Stimulated activated CD4-positive, alpha-beta T cell treated with anti-CD3 and anti-CD28 coated beads, Interleukin-4, amount 100 ng/mL, for 4 hours (primary cell): ENCODE results near the gene SYNE2.
"Not testable (repeated sequence)": the region's sequence is repeated elsewhere in the genome, so short reads cannot be mapped to it uniquely, and the experiment has no call there.

Experiments
- DNase-seq, 2 experiments: peaks; one replicate each; pipeline ENCODE4 v3.0.0-alpha.2; 2020

Gene SYNE2

GRCh38 chr14:64035143-64035542 is 182.3 kb downstream of the SYNE2 start:
- no peak for DNase-seq

GRCh38 chr14:64037869-64038745 is 185.3 kb downstream of the SYNE2 start:
- DNase-seq, result not testable (repeated sequence)

GRCh38 chr14:64038841-64039542 is 186.2 kb downstream of the SYNE2 start:
- DNase-seq, result no peak

- DNase-seq, result no peak
Observed at GRCh38 chr14:64040044-64040443, 187.2 kb downstream of the SYNE2 start.

GRCh38 chr14:64043296-64043695 is 190.5 kb downstream of the SYNE2 start:
- DNase-seq, result not testable (repeated sequence)

GRCh38 chr14:64045091-64045490 is 192.3 kb downstream of the SYNE2 start:
- DNase-seq, result no peak

- DNase-seq, result no peak
Observed at GRCh38 chr14:64049616-64050381, 197.0 kb downstream of the SYNE2 start.

GRCh38 chr14:64053694-64054669 is 201.2 kb downstream of the SYNE2 start:
- no peak for DNase-seq

GRCh38 chr14:64059454-64060198 is 206.8 kb downstream of the SYNE2 start:
- no peak for DNase-seq

- DNase-seq, result no peak
Observed at GRCh38 chr14:64060199-64060545, 207.4 kb downstream of the SYNE2 start.

- no peak for DNase-seq
Observed at GRCh38 chr14:64060648-64061096, 207.9 kb downstream of the SYNE2 start.

- no peak for DNase-seq
Observed at GRCh38 chr14:64061115-64061514, 208.3 kb downstream of the SYNE2 start.

GRCh38 chr14:64061706-64062105 is 208.9 kb downstream of the SYNE2 start:
- DNase-seq, result no peak

GRCh38 chr14:64062381-64063115 is 209.7 kb downstream of the SYNE2 start:
- DNase-seq, result no peak

GRCh38 chr14:64064447-64064846 is 211.6 kb downstream of the SYNE2 start:
- no peak for DNase-seq

GRCh38 chr14:64069634-64070359 is 217.0 kb downstream of the SYNE2 start:
- no peak for DNase-seq

- no peak for DNase-seq
Observed at GRCh38 chr14:64074961-64075612, 222.3 kb downstream of the SYNE2 start.

GRCh38 chr14:64075613-64076005 is 222.8 kb downstream of the SYNE2 start:
- DNase-seq, result no peak

- DNase-seq, result no peak
Observed at GRCh38 chr14:64080452-64080851, 227.6 kb downstream of the SYNE2 start.
